Activated naive CD4-positive, alpha-beta T cell (primary cell): Measurements from ENCODE around the gene ARHGAP22.

Experiments used
- DNase-seq, 4 experiments: peaks; one replicate each; lab custom pipeline; 2025; lab: John Stamatoyannopoulos, UW

The ARHGAP22 gene

GRCh38 chr10:48552946-48553564 lies 51.8 kb downstream of the ARHGAP22 start:
- DNase-seq = no peak

- no peak for DNase-seq
Measured at GRCh38 chr10:48551861-48552591, 52.8 kb downstream of the ARHGAP22 start.

GRCh38 chr10:48550977-48551376 lies 53.9 kb downstream of the ARHGAP22 start:
- DNase-seq = no peak

GRCh38 chr10:48550071-48550691 lies 54.7 kb downstream of the ARHGAP22 start:
- no peak for DNase-seq

GRCh38 chr10:48549236-48549635 lies 55.6 kb downstream of the ARHGAP22 start:
- DNase-seq = no peak

- no peak for DNase-seq
Measured at GRCh38 chr10:48548531-48549135, 56.2 kb downstream of the ARHGAP22 start.

- DNase-seq = no peak
Measured at GRCh38 chr10:48547981-48548380, 56.9 kb downstream of the ARHGAP22 start.

- DNase-seq = no peak
Measured at GRCh38 chr10:48547061-48547895, 57.6 kb downstream of the ARHGAP22 start.

- no peak for DNase-seq
Measured at GRCh38 chr10:48545462-48546145, 59.3 kb downstream of the ARHGAP22 start.

GRCh38 chr10:48543182-48543844 lies 61.6 kb downstream of the ARHGAP22 start:
- no peak for DNase-seq

- no peak for DNase-seq
Measured at GRCh38 chr10:48542471-48543181, 62.2 kb downstream of the ARHGAP22 start.

- no peak for DNase-seq
Measured at GRCh38 chr10:48541144-48541795, 63.6 kb downstream of the ARHGAP22 start.

GRCh38 chr10:48538611-48539010 lies 66.3 kb downstream of the ARHGAP22 start:
- DNase-seq = no peak

GRCh38 chr10:48536916-48537890 lies 67.7 kb downstream of the ARHGAP22 start:
- no peak for DNase-seq

GRCh38 chr10:48536156-48536500 lies 68.7 kb downstream of the ARHGAP22 start:
- DNase-seq = no peak

GRCh38 chr10:48535416-48536155 lies 69.3 kb downstream of the ARHGAP22 start:
- no peak for DNase-seq

- DNase-seq = no peak
Measured at GRCh38 chr10:48533951-48534720, 70.7 kb downstream of the ARHGAP22 start.
